OCI-LY1 (cell line): ENCODE data around the gene NKAIN2.

ENCODE experiments used
- EZH2 ChIP-seq: fragments of 200-600 bp; sonication (generic), shearing (Covaris generic); IDR thresholded peaks from 2 replicates; pipeline ENCODE4 v1.8.0; 2017; ENCODE audit warnings: borderline replicate concordance, mixed run types, mild to moderate bottlenecking, antibody characterized with exemption, low read length, moderate library complexity, mixed read lengths
- TF ChIP-seq, protein P1 (sequence below): fragments of 200-600 bp; sonication (generic), shearing (Covaris generic); IDR thresholded peaks from 2 replicates; pipeline ENCODE4 v1.5.1; 2017; ENCODE audit warnings: mild to moderate bottlenecking, antibody characterized with exemption, low read length, moderate library complexity, mixed read lengths

DNA sequence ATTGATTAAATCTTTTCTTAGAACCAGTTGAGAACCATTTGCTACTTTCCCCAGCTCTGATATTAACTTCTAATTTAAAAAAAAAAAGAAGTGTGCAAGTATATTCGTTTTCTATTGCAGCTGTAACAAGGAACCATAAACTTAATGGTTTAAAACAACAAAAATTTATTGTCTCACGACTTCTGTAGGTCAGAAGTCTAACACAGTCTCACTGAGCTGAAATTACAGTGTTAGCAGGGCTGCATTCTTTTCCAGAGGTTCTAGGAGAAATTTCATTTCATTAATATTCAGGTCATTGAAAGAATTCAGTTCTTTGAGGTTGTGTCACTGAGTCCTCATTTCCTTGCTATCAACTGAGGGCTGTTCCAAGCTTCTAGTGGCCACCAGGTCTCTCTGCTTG lies 945.1 kb downstream of the NKAIN2 start:
- no peak for TF ChIP-seq EZH2
- TF ChIP-seq, protein P1, sequence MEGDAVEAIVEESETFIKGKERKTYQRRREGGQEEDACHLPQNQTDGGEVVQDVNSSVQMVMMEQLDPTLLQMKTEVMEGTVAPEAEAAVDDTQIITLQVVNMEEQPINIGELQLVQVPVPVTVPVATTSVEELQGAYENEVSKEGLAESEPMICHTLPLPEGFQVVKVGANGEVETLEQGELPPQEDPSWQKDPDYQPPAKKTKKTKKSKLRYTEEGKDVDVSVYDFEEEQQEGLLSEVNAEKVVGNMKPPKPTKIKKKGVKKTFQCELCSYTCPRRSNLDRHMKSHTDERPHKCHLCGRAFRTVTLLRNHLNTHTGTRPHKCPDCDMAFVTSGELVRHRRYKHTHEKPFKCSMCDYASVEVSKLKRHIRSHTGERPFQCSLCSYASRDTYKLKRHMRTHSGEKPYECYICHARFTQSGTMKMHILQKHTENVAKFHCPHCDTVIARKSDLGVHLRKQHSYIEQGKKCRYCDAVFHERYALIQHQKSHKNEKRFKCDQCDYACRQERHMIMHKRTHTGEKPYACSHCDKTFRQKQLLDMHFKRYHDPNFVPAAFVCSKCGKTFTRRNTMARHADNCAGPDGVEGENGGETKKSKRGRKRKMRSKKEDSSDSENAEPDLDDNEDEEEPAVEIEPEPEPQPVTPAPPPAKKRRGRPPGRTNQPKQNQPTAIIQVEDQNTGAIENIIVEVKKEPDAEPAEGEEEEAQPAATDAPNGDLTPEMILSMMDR, result no peak
